MCF 10A (cell line): Measurements from ENCODE around the gene TBX2. TPM values are rescaled to one million over a fixed set of nuclear protein-coding genes. Genes with fewer than 3 reads are reported as not detected.

Experiments used
- BruUV-seq: library from RNA; stranded (reverse); fragments of 400-500 nt; replicated peaks from 2 replicates; lab custom pipeline; 2021; lab: Mats Ljungman, UMichigan
- CTCF ChIA-PET: fragments of 300-600 bp; sonication (Branson Sonifier 250); formaldehyde crosslinking; extraction: SDS; loops from one replicate; lab custom pipeline; 2021; ENCODE audit warnings: antibody characterized with exemption, inconsistent platforms; lab: Yijun Ruan, JAX
- POLR2A ChIA-PET: fragments of 300-600, 350-650 bp; sonication (Branson Sonifier 250); formaldehyde crosslinking; extraction: SDS; loops from one replicate; lab custom pipeline; 2020; ENCODE audit warnings: antibody characterized with exemption, inconsistent platforms; lab: Yijun Ruan, JAX
- DNase-seq: peaks from one replicate; pipeline ENCODE4 v3.0.0-alpha.2; 2018; ENCODE audit not compliant: unreplicated experiment
- H3K27ac Mint-ChIP-seq: one replicate; pipeline ENCODE4 v1.8.0; 2022; ENCODE audit warnings: mild to moderate bottlenecking, low read depth, mixed read lengths; ENCODE audit not compliant: unreplicated experiment
- H3K27me3 Mint-ChIP-seq: one replicate; pipeline ENCODE4 v1.8.0; 2022; ENCODE audit warnings: mixed read lengths; ENCODE audit not compliant: insufficient read depth, unreplicated experiment
- H3K36me3 Mint-ChIP-seq: one replicate; pipeline ENCODE4 v1.8.0; 2022; ENCODE audit warnings: mild to moderate bottlenecking, moderate library complexity, mixed read lengths; ENCODE audit not compliant: insufficient read depth, unreplicated experiment
- H3K4me1 Mint-ChIP-seq: one replicate; pipeline ENCODE4 v1.8.0; 2022; ENCODE audit warnings: mixed read lengths; ENCODE audit not compliant: insufficient read depth, unreplicated experiment
- H3K4me3 Mint-ChIP-seq: one replicate; pipeline ENCODE4 v1.8.0; 2022; ENCODE audit warnings: mild to moderate bottlenecking, moderate library complexity, mixed read lengths; ENCODE audit not compliant: unreplicated experiment
- H3K9me3 Mint-ChIP-seq: one replicate; pipeline ENCODE4 v1.8.0; 2022; ENCODE audit warnings: mixed read lengths; ENCODE audit not compliant: unreplicated experiment
- CTCF ChIP-seq: fragments of 200-600 bp; IDR thresholded peaks from one replicate; pipeline ENCODE4 v1.8.0; 2022; ENCODE audit warnings: antibody characterized with exemption, mild to moderate bottlenecking; ENCODE audit not compliant: unreplicated experiment
- intact Hi-C: fragments of 100-400 bp; cut with micrococcal nuclease; formaldehyde crosslinking; loops from 2 replicates; pipeline ENCODE4 v1.14.1; 2022
- total RNA-seq: library from RNA; stranded (reverse); gene quantifications from 2 replicates; pipeline ENCODE4 v1.2.3, GENCODE V29; 2022

TBX2 gene
- total RNA-seq, 1 experiment from 2014 or later = 1.5 TPM

- H3K4me3 Mint-ChIP-seq = no peak overlapping the region
- H3K4me1 Mint-ChIP-seq = no peaks in the 10 kb centered on the region
- DNase-seq = no peak
- H3K36me3 Mint-ChIP-seq = peaks cover 6% of the 10 kb centered on the region
- peaks cover 4% of the 10 kb centered on the region for H3K9me3 Mint-ChIP-seq
- no peaks in the 10 kb centered on the region for H3K27me3 Mint-ChIP-seq
- intact Hi-C loops = no loop called here
- ChIA-PET POLR2A (interaction anchor here (0.5 to 0.6 kb wide), 2 partner anchors 53 to 495 kb away, joined by 3 read pairs; no protein-coding TSS in a partner anchor), CTCF (interaction anchor here (0.9 kb wide), 1 partner anchor 30 kb away, joined by 3 read pairs; no protein-coding TSS in a partner anchor)
- no peak overlapping the region for H3K27ac Mint-ChIP-seq
- no TSS peak for BruUV-seq
- TF ChIP-seq CTCF = no peak
Measured at GRCh38 chr17:61442136-61442775, 42.6 kb downstream of the TBX2 start.

GRCh38 chr17:61442878-61443474 is 43.3 kb downstream of the TBX2 start:
- H3K27ac Mint-ChIP-seq = no peak overlapping the region

GRCh38 chr17:61443475-61443882 is 43.8 kb downstream of the TBX2 start:
- Mint-ChIP-seq H3K36me3 (peaks cover 6% of the 10 kb centered on the region), H3K4me3 (no peak overlapping the region), H3K4me1 (no peaks in the 10 kb centered on the region), H3K27me3 (no peaks in the 10 kb centered on the region), H3K27ac (no peak overlapping the region), H3K9me3 (no peaks in the 10 kb centered on the region)
- POLR2A ChIA-PET = no interaction called here
- no peak for DNase-seq
- CTCF ChIA-PET = interaction anchor here (0.6 to 0.7 kb wide), 2 partner anchors 416 to 974 kb away, joined by 3 to 4 read pairs; no protein-coding TSS in a partner anchor
- intact Hi-C loops = no loop called here
- no TSS peak for BruUV-seq
- no peak for TF ChIP-seq CTCF

More at GRCh38 chr17:61442878-61443474, 43.3 kb downstream of the TBX2 start:
- no peaks in the 10 kb centered on the region for H3K4me1 Mint-ChIP-seq
- peaks cover 6% of the 10 kb centered on the region for H3K36me3 Mint-ChIP-seq
- ChIA-PET POLR2A (interaction anchor here (0.5 kb wide), 1 partner anchor 494 kb away, joined by 3 read pairs; no protein-coding TSS in a partner anchor), CTCF (interaction anchor here (0.6 to 0.9 kb wide), 3 partner anchors 31 to 974 kb away, joined by 3 to 4 read pairs (median 3); no protein-coding TSS in a partner anchor)
- H3K4me3 Mint-ChIP-seq = no peak overlapping the region
- no TSS peak for BruUV-seq
- H3K27me3 Mint-ChIP-seq = no peaks in the 10 kb centered on the region
- intact Hi-C loops = no loop called here
- no peak for DNase-seq
- no peak for TF ChIP-seq CTCF
- no peaks in the 10 kb centered on the region for H3K9me3 Mint-ChIP-seq

GRCh38 chr17:61444075-61444474 is 44.4 kb downstream of the TBX2 start:
- POLR2A ChIA-PET = no interaction called here
- CTCF ChIA-PET = interaction anchor here (0.5 to 0.8 kb wide), 4 partner anchors 13 to 417 kb away, joined by 3 to 4 read pairs (median 4); no protein-coding TSS in a partner anchor
- no peak overlapping the region for H3K27ac Mint-ChIP-seq

More at GRCh38 chr17:61444075-61444474, 44.4 kb downstream of the TBX2 start:
- Mint-ChIP-seq H3K9me3 (no peaks in the 10 kb centered on the region), H3K36me3 (peaks cover 2% of the 10 kb centered on the region), H3K4me1 (no peaks in the 10 kb centered on the region), H3K4me3 (no peak overlapping the region), H3K27me3 (no peaks in the 10 kb centered on the region)
- no peak for TF ChIP-seq CTCF
- DNase-seq = no peak
- intact Hi-C loops = no loop called here
- BruUV-seq = no TSS peak
